ENCODE measurements around the gene ACAP2. TPM values are rescaled to one million over a fixed set of nuclear protein-coding genes. Genes with fewer than 3 reads are reported as not detected.

The ACAP2 gene
- total and polyA plus RNA-seq, 12 donors = 4.3 to 26.7 (median 15.0) TPM

- DNase-seq = peak in 1 of 2 donors; percentile 24
- intact Hi-C loops (cut with DNase I) = loop anchor here in 1 of 10 donors (5.0 to 10.0 kb wide), 2 partner anchors 41 to 64 kb away; no protein-coding TSS in a partner anchor
- H3K9me3 ChIP-seq = peaks cover 0 to 10% (median 0%) of the 10 kb centered on the region in 11 donors
- peak; percentile 11 to 90 (median 78) for ATAC-seq
- peak overlapping the region in 6 of 10 donors; percentile 13 to 64 (median 42) for H3K27ac ChIP-seq
- TF ChIP-seq, protein P1, sequence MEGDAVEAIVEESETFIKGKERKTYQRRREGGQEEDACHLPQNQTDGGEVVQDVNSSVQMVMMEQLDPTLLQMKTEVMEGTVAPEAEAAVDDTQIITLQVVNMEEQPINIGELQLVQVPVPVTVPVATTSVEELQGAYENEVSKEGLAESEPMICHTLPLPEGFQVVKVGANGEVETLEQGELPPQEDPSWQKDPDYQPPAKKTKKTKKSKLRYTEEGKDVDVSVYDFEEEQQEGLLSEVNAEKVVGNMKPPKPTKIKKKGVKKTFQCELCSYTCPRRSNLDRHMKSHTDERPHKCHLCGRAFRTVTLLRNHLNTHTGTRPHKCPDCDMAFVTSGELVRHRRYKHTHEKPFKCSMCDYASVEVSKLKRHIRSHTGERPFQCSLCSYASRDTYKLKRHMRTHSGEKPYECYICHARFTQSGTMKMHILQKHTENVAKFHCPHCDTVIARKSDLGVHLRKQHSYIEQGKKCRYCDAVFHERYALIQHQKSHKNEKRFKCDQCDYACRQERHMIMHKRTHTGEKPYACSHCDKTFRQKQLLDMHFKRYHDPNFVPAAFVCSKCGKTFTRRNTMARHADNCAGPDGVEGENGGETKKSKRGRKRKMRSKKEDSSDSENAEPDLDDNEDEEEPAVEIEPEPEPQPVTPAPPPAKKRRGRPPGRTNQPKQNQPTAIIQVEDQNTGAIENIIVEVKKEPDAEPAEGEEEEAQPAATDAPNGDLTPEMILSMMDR (IDR thresholded peaks at IDR 0.05) = no peak
- H3K4me1 ChIP-seq = peaks cover 0 to 31% (median 20%) of the 10 kb centered on the region in 9 donors
- no peaks in the 10 kb centered on the region for H3K27me3 ChIP-seq
- 36 to 54% methylated on average over 10 of the region's 10 CpGs for WGBS, 2 donors
- no peaks in the 10 kb centered on the region for H3K36me3 ChIP-seq
- no peak overlapping the region for H3K4me3 ChIP-seq
These were observed 204.2 kb downstream of the ACAP2 start for GRCh38 chr3:195238586-195239118.

- H3K4me1 ChIP-seq = peaks cover 0 to 31% (median 20%) of the 10 kb centered on the region in 9 donors
- intact Hi-C loops (cut with DNase I) = loop anchor here in 1 of 10 donors (5.0 to 10.0 kb wide), 2 partner anchors 41 to 63 kb away; no protein-coding TSS in a partner anchor
- 92 to 93% methylated on average over 12 of the region's 12 CpGs for WGBS, 2 donors
- TF ChIP-seq, protein P1 (IDR thresholded peaks at IDR 0.05) = no peak
- no peak overlapping the region for H3K4me3 ChIP-seq
- peak overlapping the region in 6 of 10 donors; percentile 13 to 64 (median 42) for H3K27ac ChIP-seq
- peak in 2 of 8 donors; percentile 6 to 9 for ATAC-seq
- H3K9me3 ChIP-seq = peaks cover 0 to 10% (median 0%) of the 10 kb centered on the region in 11 donors
- H3K27me3 ChIP-seq = no peaks in the 10 kb centered on the region
- H3K36me3 ChIP-seq = no peaks in the 10 kb centered on the region
- peak in 1 of 2 donors; percentile 2 for DNase-seq
These were observed 204.7 kb downstream of the ACAP2 start for GRCh38 chr3:195238081-195238571.

DNA sequence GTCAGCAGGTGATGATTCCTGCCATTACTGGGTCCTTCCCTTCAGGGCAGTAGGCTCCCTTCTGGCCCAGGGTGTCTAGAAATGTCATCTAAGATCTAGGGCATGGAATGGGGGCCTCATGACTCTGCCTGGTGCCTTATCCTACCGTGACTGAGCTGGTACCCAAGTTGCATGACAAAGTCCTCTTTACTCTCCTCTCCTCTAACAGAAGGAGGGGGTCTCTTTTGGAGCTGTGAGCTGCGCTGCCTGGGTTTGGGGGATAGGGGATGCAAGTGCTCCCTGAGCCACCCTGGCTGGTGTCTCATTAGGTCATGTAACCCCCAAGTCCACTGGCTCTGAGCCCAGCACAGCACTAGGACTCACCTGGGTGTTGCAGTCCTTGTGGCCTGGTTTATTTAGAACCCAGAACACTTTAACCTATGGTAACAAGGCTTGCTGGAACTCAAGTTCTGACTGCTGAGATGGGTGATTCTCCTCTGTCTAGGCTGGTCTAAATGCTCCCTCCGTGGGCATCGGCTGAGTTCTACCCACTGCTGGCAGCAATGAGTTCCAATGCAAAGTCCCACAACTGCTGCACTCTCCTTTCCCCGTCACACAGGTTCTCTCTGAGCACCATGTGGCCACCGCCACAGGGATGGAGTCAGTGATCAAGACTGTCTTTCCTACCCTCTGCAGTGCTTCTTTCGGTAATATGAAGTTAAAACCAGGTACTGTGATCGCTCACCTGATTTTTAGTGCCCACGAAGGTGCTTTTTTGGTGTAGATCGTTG, 205.8 kb downstream of the ACAP2 start:
- intact Hi-C loops (cut with DNase I) = loop anchor here in 1 of 10 donors (5.0 to 10.0 kb wide), 2 partner anchors 40 to 62 kb away; no protein-coding TSS in a partner anchor
- H3K9me3 ChIP-seq = peaks cover 0 to 10% (median 0%) of the 10 kb centered on the region in 11 donors
- no peaks in the 10 kb centered on the region for H3K36me3 ChIP-seq
- H3K27ac ChIP-seq = no peak overlapping the region
- TF ChIP-seq, protein P1 (IDR thresholded peaks at IDR 0.05) = no peak
- H3K27me3 ChIP-seq = no peaks in the 10 kb centered on the region
- ATAC-seq = no peak
- 99% methylated on average over 10 of the region's 10 CpGs for WGBS, 2 donors
- peak in 1 of 2 donors; percentile 2 for DNase-seq
- peaks cover 0 to 31% (median 20%) of the 10 kb centered on the region in 9 donors for H3K4me1 ChIP-seq
- H3K4me3 ChIP-seq = no peak overlapping the region

DNA sequence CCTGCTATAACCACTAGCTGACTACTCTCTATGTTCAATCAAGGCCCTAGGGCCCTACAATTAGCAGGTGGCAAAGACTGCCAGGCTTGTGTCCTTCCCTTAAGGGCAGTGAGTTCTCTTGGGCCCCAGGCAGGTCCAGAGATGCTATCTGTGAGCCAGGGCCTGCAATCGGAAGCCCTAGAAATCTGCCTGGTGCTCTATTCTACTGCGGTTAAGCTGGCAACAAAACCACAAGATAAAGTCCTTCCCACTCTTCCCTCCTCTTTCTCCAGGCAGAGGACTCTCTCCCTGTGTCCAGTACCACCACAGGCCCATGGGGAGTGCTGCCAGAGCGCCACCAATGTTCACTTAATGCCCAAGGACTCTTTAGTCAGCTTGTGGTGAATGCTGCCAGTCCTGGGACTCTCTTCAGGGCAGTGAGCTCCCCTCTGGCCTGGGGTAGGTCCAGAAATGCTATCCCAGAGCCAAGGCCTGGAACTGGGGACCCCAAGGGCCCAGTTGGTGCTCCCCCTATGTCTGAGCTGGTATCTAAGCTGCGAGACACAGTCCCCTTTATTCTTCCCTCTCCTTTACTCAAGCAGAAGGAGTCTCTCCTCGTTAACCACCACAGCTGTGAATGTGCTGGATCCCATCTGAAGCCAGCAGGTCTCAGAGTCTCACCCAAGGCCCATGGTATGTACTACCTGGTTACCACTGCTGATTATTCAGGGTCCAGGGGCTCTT, 206.6 kb downstream of the ACAP2 start:
- 96 to 97% methylated on average over 5 of the region's 5 CpGs for WGBS, 2 donors
- Histone ChIP-seq H3K27me3 (no peaks in the 10 kb centered on the region), H3K36me3 (no peaks in the 10 kb centered on the region), H3K27ac (no peak overlapping the region), H3K4me1 (peaks cover 0 to 31% (median 20%) of the 10 kb centered on the region in 9 donors), H3K9me3 (peaks cover 0 to 10% (median 0%) of the 10 kb centered on the region in 11 donors), H3K4me3 (no peak overlapping the region)
- TF ChIP-seq, protein P1 (IDR thresholded peaks at IDR 0.05) = no peak
- intact Hi-C loops (cut with DNase I) = loop anchor here in 1 of 10 donors (5.0 to 10.0 kb wide), 2 partner anchors 39 to 61 kb away; no protein-coding TSS in a partner anchor
- DNase-seq = peak in 1 of 2 donors; percentile 1
- no peak for ATAC-seq

All from heart right ventricle (tissue), 16 donors.